GM18951 (cell line): ENCODE measurements around the gene RNF167.
"Not testable (repeated sequence)": the region's sequence is repeated elsewhere in the genome, so short reads cannot be mapped to it uniquely, and the experiment has no call there.

Experiments used
- POLR2A ChIP-seq: IDR thresholded peaks from 4 replicates; pipeline ENCODE4 v1.6.1; 2011; ENCODE audit warnings: mild to moderate bottlenecking; ENCODE audit not compliant: insufficient read length, insufficient read depth; ENCODE audit errors: extremely low read depth
- in situ Hi-C: fragments of 300-500 bp; cut with MboI; formaldehyde crosslinking; loops from one replicate; pipeline ENCODE4 v1.12.0; 2022; ENCODE audit warnings: low sequenced_read_pairs, mixed read lengths, inconsistent platforms; ENCODE audit not compliant: unreplicated experiment

Gene RNF167

DNA sequence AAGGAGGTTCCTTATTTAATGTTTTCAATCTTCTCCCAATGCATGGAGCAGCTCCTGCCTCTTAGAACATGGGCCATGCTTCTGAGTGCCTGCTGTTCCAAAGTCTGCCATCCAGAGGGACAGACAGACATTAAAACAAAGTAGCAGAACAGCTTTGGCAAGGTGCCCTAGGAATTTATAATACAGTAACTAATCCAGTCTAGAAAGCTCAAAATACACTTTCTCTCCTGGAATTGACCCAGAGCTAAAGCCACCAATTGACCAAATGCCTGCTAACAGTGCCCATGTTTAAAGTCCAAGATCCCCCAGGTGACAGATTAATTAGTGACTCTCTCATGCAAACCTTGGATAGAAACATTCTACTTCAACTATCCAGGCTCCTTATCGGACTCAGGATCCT lies 26.1 kb upstream of the RNF167 start:
- no peak for TF ChIP-seq POLR2A
- in situ Hi-C loops = no loop called here

GRCh38 chr17:4914551-4914950 lies 25.5 kb upstream of the RNF167 start:
- in situ Hi-C loops = not testable (repeated sequence)

GRCh38 chr17:4919511-4920047 lies 20.5 kb upstream of the RNF167 start:
- TF ChIP-seq POLR2A = no peak
- in situ Hi-C loops = no loop called here

- no peak for TF ChIP-seq POLR2A
- in situ Hi-C loops = no loop called here
Measured at GRCh38 chr17:4920351-4921048, 19.6 kb upstream of the RNF167 start.

DNA sequence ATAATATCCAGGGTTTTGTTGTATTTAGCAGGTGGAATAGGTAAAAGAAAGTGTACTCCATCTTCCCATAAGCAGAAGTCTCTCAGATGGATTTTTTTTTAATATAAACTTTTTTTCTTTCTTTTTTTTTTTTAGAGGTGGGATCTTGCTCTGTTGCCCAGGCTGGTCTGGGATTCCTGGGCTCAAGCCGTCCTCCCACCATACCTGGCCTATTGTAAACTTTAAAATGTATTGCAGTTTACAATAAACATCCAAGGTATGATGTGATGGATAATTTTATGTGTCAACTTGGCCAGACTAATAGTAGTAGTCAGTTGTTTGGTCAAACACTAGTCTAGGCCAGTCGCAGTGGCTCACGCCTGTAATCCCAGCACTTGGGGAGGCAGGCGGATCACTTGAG lies 18.7 kb upstream of the RNF167 start:
- in situ Hi-C loops = no loop called here
- TF ChIP-seq POLR2A = no peak

- in situ Hi-C loops = not testable (repeated sequence)
Measured at GRCh38 chr17:4926577-4927335, 13.3 kb upstream of the RNF167 start.

DNA sequence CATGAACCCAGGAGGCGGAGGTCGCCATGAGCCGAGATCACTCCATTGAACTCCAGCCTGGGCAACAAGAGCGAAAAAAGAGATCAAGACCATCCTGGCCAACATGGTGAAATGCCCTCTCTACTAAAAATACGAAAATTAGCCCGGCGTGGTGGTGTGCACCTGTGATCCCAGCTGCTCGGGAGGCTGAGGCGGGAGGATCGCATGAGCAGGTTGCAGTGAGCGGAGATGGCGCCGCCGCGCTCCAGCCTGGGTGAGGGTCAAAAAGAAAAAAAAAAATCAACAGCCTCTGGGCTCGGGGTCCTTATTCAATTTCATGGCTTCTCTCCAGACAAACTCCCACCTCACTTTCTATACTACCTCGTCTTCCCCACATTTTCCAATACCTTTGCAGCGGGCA lies 11.2 kb upstream of the RNF167 start:
- no peak for TF ChIP-seq POLR2A
- in situ Hi-C loops = no loop called here

DNA sequence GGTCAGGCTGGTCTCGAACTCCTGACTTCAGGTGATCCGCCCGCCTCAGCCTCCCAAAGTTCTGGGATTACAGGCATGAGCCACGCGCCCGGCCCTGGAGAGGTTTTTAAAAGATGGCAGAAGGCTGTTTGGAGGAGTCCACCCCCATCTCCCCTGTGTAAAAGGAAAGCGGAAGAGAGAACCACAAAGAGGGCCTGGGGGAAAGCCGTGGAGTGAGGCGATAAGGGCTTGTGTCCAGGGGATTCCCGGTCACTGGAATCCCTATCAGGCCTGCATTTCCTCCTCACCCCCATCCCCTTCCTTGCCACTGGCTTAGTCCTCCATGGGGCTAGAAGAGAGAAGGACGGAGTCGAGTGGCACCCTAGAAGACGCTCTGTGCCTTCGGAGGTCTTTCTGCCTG lies 8.1 kb upstream of the RNF167 start, which contains the start of gene GP1BA:
Gene GP1BA (plus strand): TSS at position 315 of the 400 bp plus-strand sequence. CDS start 328 bp downstream, outside the sequence.
- no peak for TF ChIP-seq POLR2A

DNA sequence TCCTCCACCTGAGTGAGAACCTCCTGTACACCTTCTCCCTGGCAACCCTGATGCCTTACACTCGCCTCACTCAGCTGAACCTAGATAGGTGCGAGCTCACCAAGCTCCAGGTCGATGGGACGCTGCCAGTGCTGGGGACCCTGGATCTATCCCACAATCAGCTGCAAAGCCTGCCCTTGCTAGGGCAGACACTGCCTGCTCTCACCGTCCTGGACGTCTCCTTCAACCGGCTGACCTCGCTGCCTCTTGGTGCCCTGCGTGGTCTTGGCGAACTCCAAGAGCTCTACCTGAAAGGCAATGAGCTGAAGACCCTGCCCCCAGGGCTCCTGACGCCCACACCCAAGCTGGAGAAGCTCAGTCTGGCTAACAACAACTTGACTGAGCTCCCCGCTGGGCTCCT lies 7.3 kb upstream of the RNF167 start:
- TF ChIP-seq POLR2A = no peak
- in situ Hi-C loops = no loop called here

More for the DNA sequence above, 8.1 kb upstream of the RNF167 start, which contains the start of gene GP1BA:
- in situ Hi-C loops = no loop called here

DNA sequence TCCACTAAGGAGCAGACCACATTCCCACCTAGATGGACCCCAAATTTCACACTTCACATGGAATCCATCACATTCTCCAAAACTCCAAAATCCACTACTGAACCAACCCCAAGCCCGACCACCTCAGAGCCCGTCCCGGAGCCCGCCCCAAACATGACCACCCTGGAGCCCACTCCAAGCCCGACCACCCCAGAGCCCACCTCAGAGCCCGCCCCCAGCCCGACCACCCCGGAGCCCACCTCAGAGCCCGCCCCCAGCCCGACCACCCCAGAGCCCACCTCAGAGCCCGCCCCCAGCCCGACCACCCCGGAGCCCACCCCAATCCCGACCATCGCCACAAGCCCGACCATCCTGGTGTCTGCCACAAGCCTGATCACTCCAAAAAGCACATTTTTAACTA lies 6.4 kb upstream of the RNF167 start:
- in situ Hi-C loops = no loop called here
- TF ChIP-seq POLR2A = no peak

DNA sequence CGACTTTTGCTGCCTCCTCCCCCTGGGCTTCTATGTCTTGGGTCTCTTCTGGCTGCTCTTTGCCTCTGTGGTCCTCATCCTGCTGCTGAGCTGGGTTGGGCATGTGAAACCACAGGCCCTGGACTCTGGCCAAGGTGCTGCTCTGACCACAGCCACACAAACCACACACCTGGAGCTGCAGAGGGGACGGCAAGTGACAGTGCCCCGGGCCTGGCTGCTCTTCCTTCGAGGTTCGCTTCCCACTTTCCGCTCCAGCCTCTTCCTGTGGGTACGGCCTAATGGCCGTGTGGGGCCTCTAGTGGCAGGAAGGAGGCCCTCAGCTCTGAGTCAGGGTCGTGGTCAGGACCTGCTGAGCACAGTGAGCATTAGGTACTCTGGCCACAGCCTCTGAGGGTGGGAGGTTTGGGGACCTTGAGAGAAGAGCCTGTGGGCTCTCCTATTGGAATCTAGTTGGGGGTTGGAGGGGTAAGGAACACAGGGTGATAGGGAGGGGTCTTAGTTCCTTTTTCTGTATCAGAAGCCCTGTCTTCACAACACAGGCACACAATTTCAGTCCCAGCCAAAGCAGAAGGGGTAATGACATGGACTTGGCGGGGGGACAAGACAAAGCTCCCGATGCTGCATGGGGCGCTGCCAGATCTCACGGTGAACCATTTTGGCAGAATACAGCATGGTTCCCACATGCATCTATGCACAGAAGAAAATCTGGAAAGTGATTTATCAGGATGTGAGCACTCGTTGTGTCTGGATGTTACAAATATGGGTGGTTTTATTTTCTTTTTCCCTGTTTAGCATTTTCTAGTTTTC lies 5.7 kb upstream of the RNF167 start:
- peak; percentile 35 for TF ChIP-seq POLR2A
- in situ Hi-C loops = no loop called here

GRCh38 chr17:4935650-4936049 lies 4.4 kb upstream of the RNF167 start:
- TF ChIP-seq POLR2A = no peak
- in situ Hi-C loops = no loop called here

DNA sequence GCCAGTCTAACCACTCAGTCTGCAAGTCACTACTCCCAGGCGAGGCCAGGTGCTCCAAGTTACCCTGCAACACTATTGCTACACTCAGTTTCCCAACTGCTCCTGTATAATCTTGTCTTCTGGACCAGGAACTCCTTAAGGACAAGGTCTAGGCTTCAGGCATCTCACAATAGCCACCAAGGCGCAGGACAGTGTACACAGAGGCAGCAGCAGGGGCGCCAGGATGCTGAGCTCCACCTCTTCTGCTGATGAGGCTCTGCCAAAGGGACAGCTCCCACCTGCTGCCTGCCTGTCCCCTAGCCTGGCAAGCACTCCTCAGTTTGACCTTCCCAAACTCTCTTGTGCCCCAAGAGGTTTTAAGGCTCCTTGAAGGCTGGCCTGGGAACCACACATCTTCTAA lies 3.6 kb upstream of the RNF167 start:
- no peak for TF ChIP-seq POLR2A
- in situ Hi-C loops = no loop called here

DNA sequence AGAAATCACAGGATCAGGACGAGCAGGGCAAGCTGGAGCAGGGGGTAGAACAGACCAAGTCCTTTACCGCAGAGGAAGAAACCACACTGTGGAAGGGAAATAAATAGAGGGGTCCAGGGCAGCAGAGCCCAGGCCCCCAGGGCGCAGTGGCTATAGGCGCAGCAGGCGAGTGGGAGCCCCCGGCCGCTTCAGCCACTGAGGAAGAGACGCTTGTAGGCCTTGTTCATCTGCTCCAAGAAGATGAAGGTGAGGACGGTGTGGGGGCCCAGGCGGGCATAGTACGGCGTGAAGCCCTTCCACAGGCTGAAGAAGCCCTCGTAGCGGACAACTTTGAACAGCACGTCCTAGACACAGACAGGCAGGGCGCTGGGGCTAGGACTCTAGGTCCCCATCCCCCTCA lies 2.5 kb upstream of the RNF167 start:
- in situ Hi-C loops = no loop called here
- no peak for TF ChIP-seq POLR2A

DNA sequence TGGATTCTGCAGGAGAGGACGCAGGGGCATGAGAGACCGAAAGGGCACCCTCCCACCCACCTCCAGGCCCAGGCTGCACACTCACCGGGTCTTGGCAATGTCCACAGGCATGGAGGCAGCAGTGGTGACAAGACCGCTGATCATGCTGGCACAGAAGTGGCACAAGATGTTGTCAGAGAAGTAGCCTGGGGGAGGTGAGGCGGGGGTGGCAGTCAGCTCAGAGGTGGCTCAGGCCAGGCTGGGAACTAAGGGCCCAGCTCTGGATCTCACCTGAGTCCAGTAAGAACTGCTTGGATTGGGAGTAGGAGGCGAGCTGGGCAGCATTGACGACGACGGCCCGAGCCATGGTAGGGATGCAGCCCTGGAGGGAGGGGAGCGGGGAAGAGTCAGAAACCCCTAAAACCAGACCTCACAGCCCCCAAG lies 2.0 kb upstream of the RNF167 start:
- in situ Hi-C loops = no loop called here

More for the DNA sequence above, 2.0 kb upstream of the RNF167 start:
- TF ChIP-seq POLR2A = no peak
